ENCODE results near the gene CRHR1.

The CRHR1 gene

DNA sequence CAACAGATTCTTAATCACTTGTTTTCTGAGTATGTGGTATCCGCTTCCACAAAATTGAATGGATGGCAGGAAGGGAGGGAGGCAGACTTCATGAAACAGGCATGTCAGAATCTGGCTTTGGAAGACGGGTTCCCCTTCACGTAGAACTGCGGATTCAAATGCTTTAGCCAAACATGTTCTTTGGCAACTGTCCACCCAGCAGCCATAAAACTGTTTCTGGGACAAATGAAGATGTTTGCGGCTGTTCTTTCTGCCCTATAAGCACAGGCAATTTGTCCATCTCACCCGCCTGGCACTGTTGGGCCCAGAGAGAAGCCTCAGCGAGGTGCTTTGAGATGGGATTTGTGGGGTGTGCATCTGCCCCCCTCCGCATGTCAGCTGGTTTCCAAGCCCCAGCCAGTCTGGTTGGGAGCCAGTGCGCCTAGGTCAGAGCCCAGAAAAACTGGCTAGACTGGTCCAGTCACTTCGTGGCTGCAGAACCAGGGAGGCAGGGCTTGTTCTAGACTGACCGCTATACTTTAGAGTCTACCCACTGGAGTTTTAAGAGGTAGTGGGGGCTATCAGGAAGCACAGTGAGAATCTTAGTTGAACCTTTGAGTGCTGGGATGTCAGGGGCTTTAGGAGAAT lies 6.3 kb downstream of the CRHR1 start:
- DNase-seq, result no peak

- DNase-seq, result no peak
Observed at GRCh38 chr17:45791041-45791582, 7.0 kb downstream of the CRHR1 start.

DNA sequence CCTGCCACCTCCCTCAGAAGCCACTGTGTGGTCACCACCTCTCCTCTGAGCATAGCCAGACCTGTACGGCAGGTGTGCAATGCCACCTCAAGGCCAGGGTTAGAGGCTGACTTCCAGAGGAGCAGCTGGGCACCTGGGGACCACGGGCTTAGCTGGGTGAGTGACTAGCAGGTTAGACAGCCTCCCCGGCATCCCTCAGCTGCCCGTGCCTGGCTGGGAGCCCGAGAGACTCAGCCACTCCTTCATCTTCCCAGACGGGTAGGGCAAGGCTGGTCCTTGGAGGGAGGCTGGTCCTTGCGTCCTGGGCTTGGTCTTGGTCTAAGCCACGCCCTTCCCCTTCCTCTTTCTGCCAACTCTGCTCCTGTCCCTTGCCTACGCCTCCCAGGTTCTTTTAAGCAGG lies 7.8 kb downstream of the CRHR1 start:
- DNase-seq, result no peak

DNA sequence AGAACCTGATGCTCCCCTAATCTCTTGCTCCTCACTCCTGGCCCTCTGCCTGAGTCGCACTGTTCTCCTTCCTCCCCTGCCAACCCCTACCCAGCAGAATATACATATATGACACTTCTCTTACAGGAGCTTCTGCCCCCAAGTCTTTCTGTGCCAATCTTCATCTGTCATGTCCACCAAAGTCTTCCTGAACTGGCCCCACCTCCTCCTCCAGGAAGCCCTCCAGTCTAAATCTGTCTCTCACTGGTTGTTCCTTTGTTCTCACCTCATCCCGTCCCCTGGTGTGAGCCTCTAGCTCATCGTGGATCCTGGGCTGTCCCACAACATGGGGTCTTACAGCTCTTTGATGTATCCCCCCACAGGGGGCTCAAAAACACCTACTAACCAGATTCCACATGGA lies 8.3 kb downstream of the CRHR1 start:
- no peak for DNase-seq

GRCh38 chr17:45792995-45793755 lies 9.1 kb downstream of the CRHR1 start:
- no peak for DNase-seq

- DNase-seq, result no peak
Observed at GRCh38 chr17:45793999-45794540, 9.9 kb downstream of the CRHR1 start.

- no peak for DNase-seq
Observed at GRCh38 chr17:45794840-45795239, 10.7 kb downstream of the CRHR1 start.

- DNase-seq, result no peak
Observed at GRCh38 chr17:45800816-45801215, 16.7 kb downstream of the CRHR1 start.

DNA sequence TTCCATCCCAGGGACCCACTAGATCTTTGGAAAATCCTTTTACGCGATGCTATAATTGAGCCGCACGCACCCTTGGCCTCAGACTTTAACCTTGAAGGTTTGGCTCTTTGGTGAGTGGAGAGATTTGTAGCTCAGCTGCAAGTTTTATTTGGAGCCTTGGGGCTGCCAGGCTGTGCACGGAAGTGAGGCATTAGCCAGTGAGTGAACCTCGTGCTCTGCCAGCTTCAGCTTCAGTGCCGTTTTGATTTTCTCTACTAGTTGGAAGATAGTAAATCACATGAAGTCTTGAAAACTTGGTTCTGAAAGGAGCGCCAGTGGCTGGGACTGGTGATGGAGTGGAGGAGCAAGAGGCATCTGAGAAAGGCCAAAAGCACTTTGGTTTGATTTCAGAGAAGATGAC lies 17.3 kb downstream of the CRHR1 start:
- DNase-seq, result no peak

- no peak for DNase-seq
Observed at GRCh38 chr17:45808845-45809244, 24.7 kb downstream of the CRHR1 start.

GRCh38 chr17:45809499-45809898 lies 25.4 kb downstream of the CRHR1 start:
- no peak for DNase-seq

DNA sequence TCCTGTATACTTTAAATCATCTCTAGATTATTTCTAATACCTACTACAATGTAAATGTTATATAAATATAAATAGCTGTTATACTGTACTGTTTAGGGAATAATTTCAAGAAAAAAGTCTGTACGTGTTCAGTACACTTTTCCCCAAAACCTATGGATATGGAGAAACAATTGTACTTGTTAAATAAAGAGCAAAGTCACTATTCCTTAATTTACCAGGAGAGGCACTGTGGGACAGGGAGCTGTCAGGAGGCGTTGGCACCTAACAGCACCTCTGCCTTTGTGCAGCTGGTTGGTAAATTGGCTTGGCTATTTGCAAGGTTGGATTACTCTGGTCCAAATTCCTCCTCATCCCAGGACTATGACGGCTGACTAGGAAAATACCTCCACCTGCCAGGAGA lies 28.0 kb downstream of the CRHR1 start:
- peak; percentile 57 for DNase-seq

- DNase-seq, result no peak
Observed at GRCh38 chr17:45813048-45813725, 29.1 kb downstream of the CRHR1 start.

- no peak for DNase-seq
Observed at GRCh38 chr17:45814622-45815606, 30.8 kb downstream of the CRHR1 start.

DNA sequence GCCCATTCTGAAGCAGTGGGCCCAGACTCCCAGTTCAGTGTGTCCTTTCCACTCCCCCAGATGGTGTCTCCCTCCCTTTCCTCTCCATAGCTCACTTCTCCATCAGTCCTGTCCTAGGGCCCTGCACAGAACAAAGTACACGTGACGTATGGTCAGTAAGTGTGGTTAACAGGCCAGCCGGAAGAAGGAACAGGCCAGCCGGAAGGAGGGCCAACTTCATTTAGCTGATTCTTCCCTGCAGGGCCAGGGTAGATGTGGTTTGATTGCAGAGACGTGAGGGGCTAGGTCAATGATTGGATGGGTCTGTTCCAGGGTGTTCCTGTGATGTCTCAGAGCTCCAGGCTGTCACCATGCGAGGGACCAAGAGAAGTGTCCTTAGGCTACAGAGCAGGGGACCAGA lies 31.6 kb downstream of the CRHR1 start:
- DNase-seq, result no peak

DNA sequence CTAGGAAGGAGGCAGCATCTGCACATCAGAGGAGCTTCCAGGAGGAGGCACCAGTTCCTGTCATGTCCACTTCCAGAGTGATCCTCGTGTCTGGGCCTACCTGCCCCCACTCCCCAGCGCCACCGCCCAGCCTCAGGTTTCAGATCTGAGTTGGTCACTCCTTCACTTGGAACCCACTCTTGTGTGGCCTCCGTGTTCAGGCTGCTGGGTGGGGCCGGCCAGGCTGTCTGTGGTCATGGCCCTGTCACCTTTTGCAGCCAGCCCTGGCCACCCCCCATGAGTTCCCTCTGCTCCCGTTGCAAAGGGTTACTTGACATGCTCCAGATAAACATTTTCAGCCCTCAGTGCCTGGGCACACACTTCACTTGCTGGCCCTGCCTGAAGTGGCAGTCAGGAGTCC lies 33.9 kb downstream of the CRHR1 start:
- no peak for DNase-seq

DNA sequence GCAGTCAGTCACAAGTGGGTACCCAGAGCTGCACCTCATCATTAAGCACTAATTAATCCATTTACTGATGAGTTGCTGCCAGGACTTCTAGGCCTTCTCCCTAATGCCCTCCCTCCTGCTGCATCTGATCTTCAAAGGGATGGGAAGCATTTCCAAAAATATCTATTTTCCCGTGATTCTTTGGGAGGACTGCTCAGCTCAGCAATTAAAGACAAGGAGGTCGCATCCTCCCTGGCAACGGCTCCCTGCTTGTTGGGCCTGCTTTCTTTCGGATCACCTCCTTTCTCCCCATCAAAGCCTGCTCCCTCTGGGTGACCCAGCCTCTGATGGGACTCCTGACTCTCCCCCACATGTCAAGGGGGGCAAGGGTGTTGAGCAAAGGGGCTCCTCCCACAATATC lies 34.6 kb downstream of the CRHR1 start:
- no peak for DNase-seq

- no peak for DNase-seq
Observed at GRCh38 chr17:45819632-45820031, 35.5 kb downstream of the CRHR1 start.

DNA sequence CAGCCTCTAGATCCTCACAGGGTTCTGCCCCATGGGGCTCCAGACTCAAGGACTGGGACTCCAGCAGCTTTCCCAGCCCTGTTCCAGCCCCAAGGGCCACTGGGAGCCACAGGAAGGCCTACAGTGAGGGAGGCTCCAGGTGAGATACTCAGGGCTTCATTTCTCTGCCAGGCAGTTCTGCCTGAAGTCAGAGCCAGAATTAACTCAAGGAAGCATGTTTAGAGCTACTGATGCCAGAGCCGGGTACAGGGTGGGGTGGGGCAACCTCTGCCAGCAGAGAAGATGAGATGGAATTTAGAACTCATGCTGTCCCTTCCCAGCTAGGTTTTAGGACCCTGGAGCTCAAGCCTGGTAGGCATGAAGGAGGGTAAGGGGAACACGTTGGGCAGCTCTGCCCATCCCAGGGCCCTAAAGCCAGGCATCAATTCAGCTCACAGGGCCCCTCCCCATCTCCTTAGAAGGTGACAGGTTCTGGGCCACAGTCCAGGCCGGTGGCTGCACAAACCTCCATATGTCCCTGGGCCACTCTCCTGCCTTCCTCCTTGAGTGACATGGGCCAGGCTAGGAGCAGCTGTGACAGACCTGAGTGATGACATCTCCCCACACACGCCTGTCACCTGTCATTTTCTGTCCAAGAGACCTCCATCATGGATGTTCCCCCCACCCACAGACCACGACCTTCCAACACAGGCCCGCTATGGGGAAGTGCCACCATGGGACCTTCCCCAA lies 36.1 kb downstream of the CRHR1 start:
- DNase-seq, result no peak

DNA sequence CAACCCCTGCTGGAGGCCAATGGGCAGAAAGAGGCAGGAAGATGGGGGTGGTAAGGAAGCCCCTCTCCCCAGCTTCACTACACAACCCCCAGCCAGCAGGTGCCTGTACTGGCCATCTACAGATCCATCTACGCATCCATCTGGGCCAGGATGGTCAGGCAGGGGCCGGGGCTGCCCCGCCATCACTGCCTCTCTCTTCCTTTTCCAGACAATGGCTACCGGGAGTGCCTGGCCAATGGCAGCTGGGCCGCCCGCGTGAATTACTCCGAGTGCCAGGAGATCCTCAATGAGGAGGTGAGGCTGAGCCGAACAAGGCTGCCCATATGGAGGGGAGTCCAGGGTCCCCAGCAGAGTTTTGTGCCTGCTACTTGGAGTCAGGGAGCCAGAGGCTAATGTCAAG lies 37.0 kb downstream of the CRHR1 start:
- no peak for DNase-seq

GRCh38 chr17:45823598-45823997 lies 39.5 kb downstream of the CRHR1 start:
- no peak for DNase-seq

DNA sequence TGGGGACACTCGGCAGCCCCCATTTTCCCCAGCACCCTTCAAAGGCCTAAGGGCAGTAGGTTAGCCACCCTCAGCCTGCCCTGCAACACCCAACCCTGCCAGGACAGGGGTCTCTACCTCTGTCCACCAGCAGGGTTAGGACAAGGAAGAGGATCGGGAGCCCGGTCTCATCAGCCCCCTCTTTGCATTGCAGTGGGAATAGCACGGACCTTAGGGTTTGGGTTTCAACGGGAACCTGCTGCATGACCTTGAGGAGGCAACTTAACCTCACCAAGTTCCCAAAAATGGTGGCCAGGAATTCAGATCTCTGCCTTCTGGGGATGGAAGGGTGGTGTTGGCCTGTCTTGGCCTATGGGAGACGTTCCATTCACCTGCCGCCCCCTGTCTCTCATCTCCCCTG lies 40.4 kb downstream of the CRHR1 start:
- no peak for DNase-seq

Data from SHP77 treated with DMSO at 0.1 percent for 48 hours (cell line).